ENCODE results near the gene NOL11.
"Not testable (repeated sequence)": the region's sequence is repeated elsewhere in the genome, so short reads cannot be mapped to it uniquely, and the experiment has no call there.

The NOL11 gene

DNA sequence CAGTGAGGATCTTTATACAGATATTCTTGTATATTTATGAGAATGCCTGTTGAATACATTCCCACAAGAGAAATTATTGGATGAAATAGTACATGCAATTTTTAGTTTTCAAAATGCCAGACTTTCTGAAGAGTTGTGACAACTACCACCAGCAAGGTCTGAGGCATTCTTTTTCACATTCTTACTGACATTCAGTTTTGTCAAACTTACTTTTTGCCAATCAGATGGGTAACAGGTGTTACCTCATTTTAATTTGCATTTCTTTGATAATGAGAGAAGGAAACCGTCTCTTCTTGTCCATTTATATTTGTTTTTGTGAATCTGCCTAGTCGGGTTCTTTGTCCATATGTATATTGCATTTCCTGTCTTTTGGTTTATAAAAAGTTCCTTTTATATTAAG, 24.3 kb downstream of the NOL11 start:
- Histone ChIP-seq H3K27ac (ENCODE audit: low read length) (no peak overlapping the region), H3K9ac (ENCODE audit: low read length) (no peak overlapping the region), H3K9me3 (ENCODE audit: control insufficient read depth, low read depth, low read length) (no peaks in the 10 kb centered on the region), H3K36me3 (ENCODE audit: control insufficient read depth, low read depth, low read length) (peaks cover 86% of the 10 kb centered on the region), H3K27me3 (ENCODE audit: control insufficient read depth, insufficient read depth, low read length) (no peaks in the 10 kb centered on the region), H3K4me3 (ENCODE audit: low read length) (no peak overlapping the region), H3K4me1 (ENCODE audit: control insufficient read depth, low read depth, low read length) (no peaks in the 10 kb centered on the region)

DNA sequence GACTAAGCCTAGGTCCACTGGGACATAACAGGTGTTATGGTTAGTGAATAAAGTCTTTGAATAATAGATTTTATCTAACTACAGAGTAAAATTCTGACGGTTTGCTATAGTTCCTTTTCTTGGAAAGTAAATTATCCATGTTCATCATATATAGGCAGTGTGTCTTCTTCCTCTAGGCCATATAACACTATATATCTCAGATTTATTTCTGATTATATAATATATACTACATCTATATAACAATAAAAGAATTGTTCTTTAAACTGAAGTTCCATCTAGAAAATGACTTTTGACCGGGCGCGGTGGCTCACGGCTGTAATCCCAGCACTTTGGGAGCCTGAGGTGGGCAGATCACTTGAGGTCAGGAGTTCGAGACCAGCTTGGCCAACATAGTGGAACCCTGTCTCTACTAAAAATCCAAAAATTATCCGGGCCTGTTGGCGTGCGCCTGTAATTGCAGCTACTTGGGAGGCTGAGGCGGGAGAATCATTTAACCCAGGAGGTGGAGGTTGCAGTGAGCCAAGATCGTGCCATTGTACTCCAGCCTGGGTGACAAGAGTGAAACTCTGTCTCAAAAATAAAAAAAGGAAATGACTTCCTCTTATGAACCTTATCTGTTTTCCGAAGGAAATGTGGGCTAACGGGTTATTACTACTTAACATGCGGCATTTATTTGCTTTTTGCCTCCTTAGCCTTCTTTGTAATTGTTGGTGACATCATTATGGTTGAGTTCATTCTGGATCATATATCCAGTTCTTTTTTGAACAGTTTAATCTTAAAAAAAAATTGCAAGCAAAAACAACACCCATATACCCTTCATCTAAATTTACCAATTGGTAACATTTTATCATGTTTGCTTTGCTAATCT, 29.2 kb downstream of the NOL11 start:
- H3K36me3 ChIP-seq (ENCODE audit: control insufficient read depth, low read depth, low read length), result peaks cover 73% of the 10 kb centered on the region
- no peaks in the 10 kb centered on the region for H3K27me3 ChIP-seq (ENCODE audit: control insufficient read depth, insufficient read depth, low read length)
- H3K4me3 ChIP-seq (ENCODE audit: low read length), result no peak overlapping the region
- H3K9ac ChIP-seq (ENCODE audit: low read length), result no peak overlapping the region
- H3K4me1 ChIP-seq (ENCODE audit: control insufficient read depth, low read depth, low read length), result peaks cover 19% of the 10 kb centered on the region
- no peak overlapping the region for H3K27ac ChIP-seq (ENCODE audit: low read length)
- H3K9me3 ChIP-seq (ENCODE audit: control insufficient read depth, low read depth, low read length), result no peaks in the 10 kb centered on the region

DNA sequence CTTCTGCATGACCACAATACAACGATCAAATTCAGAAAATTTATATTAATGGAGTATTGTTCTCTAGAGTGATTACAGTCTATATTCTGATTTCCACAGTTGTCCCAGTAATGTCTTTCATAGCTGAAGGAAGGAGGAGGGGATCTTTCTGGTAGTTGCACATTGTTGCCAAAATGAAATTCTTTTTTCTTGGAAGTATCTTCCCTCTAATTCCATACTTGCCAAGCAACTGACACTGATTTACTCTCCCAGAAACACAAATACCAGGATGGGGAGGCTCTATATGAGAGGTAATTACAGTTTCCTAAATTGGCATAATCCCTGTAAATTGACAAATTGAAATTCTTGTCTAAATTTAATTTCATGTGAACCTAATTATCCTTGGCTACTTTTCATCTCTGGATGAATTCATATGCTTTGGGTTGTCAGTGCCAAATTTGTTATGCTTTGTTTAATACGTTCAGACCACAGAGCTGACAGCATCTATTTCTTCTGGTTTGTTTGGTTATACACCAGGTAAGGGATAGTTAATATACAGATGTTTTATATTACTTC, 30.0 kb downstream of the NOL11 start:
- H3K9ac ChIP-seq (ENCODE audit: low read length), result no peak overlapping the region
- H3K36me3 ChIP-seq (ENCODE audit: control insufficient read depth, low read depth, low read length), result peaks cover 66% of the 10 kb centered on the region
- H3K27me3 ChIP-seq (ENCODE audit: control insufficient read depth, insufficient read depth, low read length), result no peaks in the 10 kb centered on the region
- peaks cover 23% of the 10 kb centered on the region for H3K4me1 ChIP-seq (ENCODE audit: control insufficient read depth, low read depth, low read length)
- H3K4me3 ChIP-seq (ENCODE audit: low read length), result no peak overlapping the region
- H3K9me3 ChIP-seq (ENCODE audit: control insufficient read depth, low read depth, low read length), result no peaks in the 10 kb centered on the region
- no peak overlapping the region for H3K27ac ChIP-seq (ENCODE audit: low read length)

DNA sequence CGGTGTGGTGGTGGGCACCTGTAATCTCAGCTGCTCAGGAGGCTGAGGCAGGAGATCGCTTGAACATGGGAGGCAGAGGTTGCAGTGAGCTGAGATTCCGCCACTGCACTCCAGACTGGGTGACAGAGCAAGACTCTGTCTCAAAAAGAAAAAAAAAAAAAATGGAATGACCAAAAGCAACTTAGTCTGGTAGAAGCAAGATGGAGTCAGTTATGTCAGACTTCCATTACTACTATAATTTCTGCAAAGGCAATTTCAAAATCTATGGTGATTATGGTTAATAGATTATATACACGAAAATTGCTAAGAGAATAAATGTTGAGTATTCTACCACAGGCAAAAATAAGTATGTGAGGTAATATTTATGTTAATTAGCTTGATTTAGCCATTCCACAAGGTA, 32.3 kb downstream of the NOL11 start:
- Histone ChIP-seq H3K4me1 (ENCODE audit: control insufficient read depth, low read depth, low read length) (peaks cover 27% of the 10 kb centered on the region), H3K27ac (ENCODE audit: low read length) (no peak overlapping the region), H3K27me3 (ENCODE audit: control insufficient read depth, insufficient read depth, low read length) (no peaks in the 10 kb centered on the region), H3K9me3 (ENCODE audit: control insufficient read depth, low read depth, low read length) (no peaks in the 10 kb centered on the region), H3K9ac (ENCODE audit: low read length) (no peak overlapping the region), H3K36me3 (ENCODE audit: control insufficient read depth, low read depth, low read length) (peaks cover 48% of the 10 kb centered on the region), H3K4me3 (ENCODE audit: low read length) (no peak overlapping the region)

DNA sequence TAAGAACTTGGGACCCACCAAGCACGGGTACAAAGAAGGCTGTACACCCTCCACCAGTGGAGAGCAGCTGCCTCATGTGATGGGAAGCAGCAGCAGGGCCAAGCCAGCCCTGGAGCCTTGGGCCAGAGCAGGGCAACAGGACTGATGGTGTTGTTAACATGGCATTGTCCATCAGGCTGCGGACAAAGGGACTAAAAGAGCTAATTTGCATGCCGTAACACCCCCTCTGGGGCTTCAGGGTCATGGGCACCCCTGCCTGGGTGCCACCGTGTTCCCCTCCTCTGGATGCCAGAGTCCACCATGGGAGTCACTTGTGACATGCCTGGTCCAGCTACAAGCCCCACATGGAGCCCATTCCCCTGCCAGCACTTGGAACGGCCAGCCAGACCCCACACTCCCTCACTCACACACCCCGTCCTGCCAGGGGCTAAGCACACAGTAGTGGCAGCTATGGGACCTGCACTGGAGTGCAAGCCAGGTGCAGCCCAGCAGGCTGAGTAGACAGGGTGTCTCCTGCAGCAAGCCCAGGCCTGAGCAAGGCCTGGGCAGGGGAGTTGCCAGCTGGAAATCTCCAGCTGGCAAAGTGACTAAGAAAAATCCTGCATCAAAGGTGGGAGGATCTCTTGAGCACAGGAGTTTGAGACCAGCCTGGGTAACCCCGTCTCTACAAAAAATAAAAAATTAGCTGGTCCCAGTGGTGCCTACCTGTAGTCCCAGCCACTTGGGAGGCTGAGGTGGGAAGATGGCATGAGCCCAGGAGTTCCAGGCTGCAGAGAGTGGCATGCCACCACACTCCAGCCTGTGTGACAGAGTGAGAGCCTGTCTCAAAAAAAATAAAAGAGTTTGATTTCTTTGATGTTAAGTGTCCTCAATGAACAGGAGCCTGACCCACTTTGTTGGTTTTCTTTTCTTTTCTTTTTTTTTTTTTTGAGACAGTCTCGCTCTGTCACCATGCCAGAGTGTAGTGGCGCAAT, 33.7 kb downstream of the NOL11 start:
- Histone ChIP-seq H3K27ac (ENCODE audit: low read length) (peak overlapping the region; percentile 7), H3K9ac (ENCODE audit: low read length) (no peak overlapping the region)

DNA sequence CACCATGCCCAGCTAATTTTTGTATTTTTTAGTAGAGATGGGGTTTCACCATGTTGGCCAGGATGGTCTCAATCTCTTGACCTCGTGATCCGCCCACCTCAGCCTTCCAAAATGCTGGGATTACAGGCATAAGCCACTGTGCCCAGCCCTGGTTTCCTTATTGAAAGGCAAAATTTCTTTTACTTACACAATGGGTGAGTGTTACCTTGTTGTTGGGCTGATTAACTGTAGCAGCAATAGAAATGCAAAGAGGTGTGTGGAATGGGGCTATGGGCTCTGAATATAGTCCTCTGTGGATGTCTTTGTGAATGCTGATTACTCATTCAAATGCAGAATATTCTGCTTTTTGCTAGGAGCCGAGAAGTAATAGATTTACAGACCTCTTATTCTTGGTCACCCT, 34.4 kb downstream of the NOL11 start:
- peaks cover 32% of the 10 kb centered on the region for H3K36me3 ChIP-seq (ENCODE audit: control insufficient read depth, low read depth, low read length)
- not testable (repeated sequence) for H3K9me3 ChIP-seq (ENCODE audit: control insufficient read depth, low read depth, low read length); H3K27me3 ChIP-seq (ENCODE audit: control insufficient read depth, insufficient read depth, low read length); H3K27ac ChIP-seq (ENCODE audit: low read length); H3K9ac ChIP-seq (ENCODE audit: low read length)
- peak overlapping the region; percentile 30 for H3K4me3 ChIP-seq (ENCODE audit: low read length)
- peaks cover 32% of the 10 kb centered on the region for H3K4me1 ChIP-seq (ENCODE audit: control insufficient read depth, low read depth, low read length)

More for the DNA sequence above, 33.7 kb downstream of the NOL11 start:
- Histone ChIP-seq H3K4me1 (ENCODE audit: control insufficient read depth, low read depth, low read length) (peaks cover 30% of the 10 kb centered on the region), H3K27me3 (ENCODE audit: control insufficient read depth, insufficient read depth, low read length) (no peaks in the 10 kb centered on the region), H3K4me3 (ENCODE audit: low read length) (no peak overlapping the region), H3K9me3 (ENCODE audit: control insufficient read depth, low read depth, low read length) (no peaks in the 10 kb centered on the region), H3K36me3 (ENCODE audit: control insufficient read depth, low read depth, low read length) (peaks cover 37% of the 10 kb centered on the region)

DNA sequence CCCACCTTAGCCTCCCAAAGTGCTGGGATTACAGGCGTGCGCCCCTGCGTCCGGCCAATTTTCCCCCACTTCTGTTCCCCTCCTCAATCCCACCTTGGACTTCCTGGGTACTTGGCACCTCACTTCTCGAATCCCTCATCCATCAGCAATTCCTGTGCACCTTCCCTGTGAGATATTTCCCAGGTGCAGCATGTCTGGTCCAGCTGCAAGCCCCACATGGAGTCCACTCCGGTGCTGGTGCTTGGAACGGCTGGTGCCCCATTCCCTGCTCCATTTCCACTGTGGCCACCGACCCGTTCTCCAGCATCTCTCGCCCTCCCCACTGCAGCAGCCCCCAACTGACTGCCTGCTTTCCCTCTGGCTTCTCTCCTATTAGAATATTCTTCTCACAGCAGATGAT, 35.3 kb downstream of the NOL11 start:
- Histone ChIP-seq H3K27ac (ENCODE audit: low read length) (no peak overlapping the region), H3K27me3 (ENCODE audit: control insufficient read depth, insufficient read depth, low read length) (no peaks in the 10 kb centered on the region), H3K9me3 (ENCODE audit: control insufficient read depth, low read depth, low read length) (no peaks in the 10 kb centered on the region), H3K9ac (ENCODE audit: low read length) (no peak overlapping the region), H3K4me1 (ENCODE audit: control insufficient read depth, low read depth, low read length) (peaks cover 32% of the 10 kb centered on the region), H3K36me3 (ENCODE audit: control insufficient read depth, low read depth, low read length) (peaks cover 23% of the 10 kb centered on the region), H3K4me3 (ENCODE audit: low read length) (peak overlapping the region; percentile 30)

DNA sequence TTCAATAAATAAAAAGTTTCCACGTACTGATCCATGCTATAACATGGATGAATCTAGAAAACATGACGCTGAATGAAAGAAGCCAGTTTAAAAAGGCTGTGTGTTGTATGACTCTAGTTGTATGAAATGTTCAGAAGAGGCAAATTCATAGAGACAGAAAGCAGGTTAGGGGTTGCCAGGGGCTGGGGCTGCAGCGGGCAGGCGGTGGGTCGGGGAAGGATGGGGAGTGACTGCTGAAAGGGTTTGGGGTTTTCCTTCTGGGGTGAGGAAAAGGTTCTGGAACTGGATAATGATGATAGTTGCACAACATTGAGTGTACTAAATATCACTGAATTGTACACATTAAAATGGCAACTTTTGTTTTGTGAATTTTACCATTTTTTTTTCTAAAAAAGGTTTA, 36.3 kb downstream of the NOL11 start:
- no peak overlapping the region for H3K4me3 ChIP-seq (ENCODE audit: low read length)

DNA sequence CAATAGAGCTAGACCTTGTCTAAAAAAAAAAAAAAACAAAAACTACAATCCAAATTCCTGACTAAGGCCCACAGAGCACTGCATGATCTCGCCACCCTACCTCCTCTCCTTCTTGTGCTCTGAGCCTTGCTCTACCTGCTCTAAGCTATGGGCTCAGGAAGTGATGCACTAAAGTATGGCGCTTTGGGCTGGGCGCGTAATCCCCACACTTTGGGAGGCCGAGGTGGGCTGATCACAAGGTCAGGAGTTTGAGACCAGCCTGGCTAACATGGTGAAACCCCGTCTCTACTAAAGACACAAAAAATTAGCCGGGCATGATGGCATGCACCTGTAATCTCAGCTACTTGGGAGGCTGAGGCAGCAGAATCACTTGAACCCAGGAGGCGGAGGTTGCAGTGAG, 37.0 kb downstream of the NOL11 start:
- not testable (repeated sequence) for H3K9ac ChIP-seq (ENCODE audit: low read length); H3K9me3 ChIP-seq (ENCODE audit: control insufficient read depth, low read depth, low read length); H3K27ac ChIP-seq (ENCODE audit: low read length); H3K36me3 ChIP-seq (ENCODE audit: control insufficient read depth, low read depth, low read length); H3K27me3 ChIP-seq (ENCODE audit: control insufficient read depth, insufficient read depth, low read length); H3K4me3 ChIP-seq (ENCODE audit: low read length)
- H3K4me1 ChIP-seq (ENCODE audit: control insufficient read depth, low read depth, low read length), result peaks cover 35% of the 10 kb centered on the region

More for the DNA sequence above, 36.3 kb downstream of the NOL11 start:
- no peaks in the 10 kb centered on the region for H3K9me3 ChIP-seq (ENCODE audit: control insufficient read depth, low read depth, low read length)
- H3K27me3 ChIP-seq (ENCODE audit: control insufficient read depth, insufficient read depth, low read length), result no peaks in the 10 kb centered on the region
- peaks cover 13% of the 10 kb centered on the region for H3K36me3 ChIP-seq (ENCODE audit: control insufficient read depth, low read depth, low read length)
- no peak overlapping the region for H3K27ac ChIP-seq (ENCODE audit: low read length)
- H3K4me1 ChIP-seq (ENCODE audit: control insufficient read depth, low read depth, low read length), result peaks cover 32% of the 10 kb centered on the region
- no peak overlapping the region for H3K9ac ChIP-seq (ENCODE audit: low read length)

DNA sequence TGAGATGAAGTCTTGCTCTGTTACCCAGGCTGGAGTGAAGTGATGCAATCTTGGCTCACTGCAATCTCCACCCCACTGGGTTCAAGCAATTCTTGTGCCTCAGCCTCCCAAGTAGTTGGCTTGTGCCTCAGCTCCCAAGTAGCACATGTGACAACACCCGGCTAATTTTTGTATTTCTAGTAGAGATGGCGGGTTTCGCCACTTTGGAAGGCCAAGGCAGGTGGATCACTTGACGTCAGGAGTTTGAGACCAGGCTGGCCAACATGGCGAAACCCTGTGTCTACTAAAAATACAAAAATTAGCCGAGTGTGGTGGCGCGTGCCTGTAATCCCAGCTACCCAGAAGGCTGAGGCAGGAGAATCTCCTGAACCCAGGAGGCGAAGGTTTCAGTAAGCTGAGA, 39.0 kb downstream of the NOL11 start:
- H3K36me3 ChIP-seq (ENCODE audit: control insufficient read depth, low read depth, low read length); H3K27me3 ChIP-seq (ENCODE audit: control insufficient read depth, insufficient read depth, low read length); H3K4me3 ChIP-seq (ENCODE audit: low read length); H3K9ac ChIP-seq (ENCODE audit: low read length); H3K27ac ChIP-seq (ENCODE audit: low read length); H3K9me3 ChIP-seq (ENCODE audit: control insufficient read depth, low read depth, low read length): not testable (repeated sequence)
- H3K4me1 ChIP-seq (ENCODE audit: control insufficient read depth, low read depth, low read length), result peaks cover 16% of the 10 kb centered on the region

DNA sequence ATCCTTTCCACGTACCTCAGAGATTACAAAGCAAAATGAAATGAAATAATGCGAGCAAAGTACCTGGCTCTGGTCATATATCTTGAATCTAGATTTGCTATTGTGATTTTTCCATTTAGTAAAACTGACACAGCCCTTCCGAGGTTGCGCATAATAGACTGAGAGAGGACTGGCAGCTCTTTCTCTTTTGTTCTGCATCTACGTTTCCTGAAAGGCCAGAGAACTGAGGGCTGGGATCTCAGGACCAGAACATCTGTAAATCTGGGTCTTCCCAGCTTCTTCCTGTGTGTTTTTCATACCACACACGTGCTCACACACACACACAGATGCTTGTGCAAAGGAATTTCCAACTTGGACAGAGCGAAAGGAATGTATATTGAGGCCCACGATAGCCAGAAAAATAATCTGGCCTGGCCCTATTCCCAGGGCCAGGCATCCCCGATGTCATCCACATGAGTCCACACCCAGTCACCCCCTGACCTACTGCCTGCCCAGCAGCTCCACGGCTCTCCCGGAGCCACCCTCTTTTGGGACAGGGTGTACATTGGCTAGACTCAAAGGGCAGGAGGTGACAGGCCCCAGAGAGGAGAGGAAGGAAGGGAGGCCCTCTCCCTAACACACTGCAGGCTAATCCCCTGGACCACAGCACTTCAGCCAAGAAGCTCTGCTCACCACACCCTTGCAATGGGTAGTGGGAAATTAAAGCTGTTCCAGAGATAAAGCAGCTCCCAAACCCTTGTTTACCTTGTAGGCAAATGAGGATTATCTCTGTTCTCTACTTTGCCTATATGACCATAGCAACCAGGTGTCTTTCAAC, 41.8 kb downstream of the NOL11 start:
- no peaks in the 10 kb centered on the region for H3K27me3 ChIP-seq (ENCODE audit: control insufficient read depth, insufficient read depth, low read length)
- no peaks in the 10 kb centered on the region for H3K36me3 ChIP-seq (ENCODE audit: control insufficient read depth, low read depth, low read length)
- H3K4me1 ChIP-seq (ENCODE audit: control insufficient read depth, low read depth, low read length), result peaks cover 9% of the 10 kb centered on the region
- H3K9ac ChIP-seq (ENCODE audit: low read length), result no peak overlapping the region
- no peak overlapping the region for H3K27ac ChIP-seq (ENCODE audit: low read length)
- H3K9me3 ChIP-seq (ENCODE audit: control insufficient read depth, low read depth, low read length), result no peaks in the 10 kb centered on the region
- H3K4me3 ChIP-seq (ENCODE audit: low read length), result no peak overlapping the region
